Endothelial cell of umbilical vein (primary cell): Measurements from ENCODE around the gene CCDC27. TPM values are rescaled to one million over a fixed set of nuclear protein-coding genes. Genes with fewer than 3 reads are reported as not detected.

Experiments
- BruUV-seq: library from RNA; stranded (reverse); fragments of 400-500 nt; replicated peaks from 2 replicates; lab custom pipeline; 2021; lab: Mats Ljungman, UMichigan
- CTCF ChIA-PET: fragments of 300-600, 350-600 bp; sonication (Branson Sonifier 250); formaldehyde crosslinking; loops from one replicate; lab custom pipeline; 2021; ENCODE audit warnings: antibody characterized with exemption, inconsistent platforms; lab: Charles Lee
- POLR2A ChIA-PET: fragments of 300-600, 350-600 bp; sonication (Branson Sonifier 250); formaldehyde crosslinking; loops from one replicate; lab custom pipeline; 2021; ENCODE audit warnings: antibody characterized with exemption, inconsistent platforms; lab: Charles Lee
- DNase-seq: peaks from one replicate; pipeline ENCODE4 v3.0.0-alpha.2; 2011; ENCODE audit warnings: low read depth, low spot score
- FAIRE-seq: peaks from 2 replicates; lab custom pipeline; 2011; peaks lifted over from hg19 to GRCh38; lab: Jason Lieb, UNC
- H2AFZ ChIP-seq: 2 replicates; pipeline ENCODE4 v1.6.0; 2012; ENCODE audit warnings: low read depth, low read length, control low read depth, inconsistent platforms
- H3K27ac ChIP-seq: 2 replicates; pipeline ENCODE4 v1.5.1; 2011; ENCODE audit warnings: low read depth, mild to moderate bottlenecking, control low read depth, low read length, moderate library complexity; ENCODE audit not compliant: insufficient read depth
- H3K27me3 ChIP-seq, 2 experiments: 2 replicates each; pipeline versions ENCODE4 v1.6.0 to v1.6.1; 2011; ENCODE audit warnings: low read length in 2 of 2, mixed read lengths in 1 of 2; ENCODE audit not compliant: control insufficient read depth in 2 of 2, insufficient read depth in 2 of 2
- H3K36me3 ChIP-seq, 2 experiments: 2 replicates in 1 of 2; 3 replicates in 1 of 2; pipeline ENCODE4 v1.5.1; 2011; ENCODE audit warnings: low read length in 2 of 2, mild to moderate bottlenecking in 1 of 2, moderate library complexity in 1 of 2; ENCODE audit not compliant: control insufficient read depth in 2 of 2, insufficient read depth in 2 of 2; ENCODE audit errors: extremely low read depth in 1 of 2
- H3K4me1 ChIP-seq: 3 replicates; pipeline ENCODE4 v1.5.1; 2011; ENCODE audit warnings: mild to moderate bottlenecking, low read length; ENCODE audit not compliant: control insufficient read depth, insufficient read depth; ENCODE audit errors: extremely low read depth
- H3K4me2 ChIP-seq: 2 replicates; pipeline ENCODE4 v1.6.1; 2011; ENCODE audit warnings: low read length, control low read depth, mixed read lengths; ENCODE audit not compliant: insufficient read depth
- H3K4me3 ChIP-seq, 3 experiments: fragments of 200-600 bp in 1 of 3; sonication (generic), shearing (Covaris generic) in 1 of 3; replicated peaks in 1 of 3; 2 replicates each; pipeline ENCODE4 v1.5.1; 2011 to 2016; ENCODE audit warnings: control low read depth in 3 of 3, low read length in 3 of 3, mild to moderate bottlenecking in 2 of 3, inconsistent platforms in 1 of 3, low read depth in 1 of 3, moderate library complexity in 1 of 3; ENCODE audit not compliant: insufficient read depth in 1 of 3
- H3K79me2 ChIP-seq: 2 replicates; pipeline ENCODE4 v1.6.0; 2012; ENCODE audit warnings: low read length, inconsistent platforms; ENCODE audit not compliant: control insufficient read depth, insufficient read depth
- H3K9ac ChIP-seq: replicated peaks from 2 replicates; pipeline ENCODE3; 2011; ENCODE audit warnings: low read length, control low read depth; ENCODE audit not compliant: insufficient read depth; ENCODE audit errors: extremely low read depth
- H3K9me1 ChIP-seq: replicated peaks from 3 replicates; pipeline ENCODE4 v1.6.0; 2011; ENCODE audit warnings: mild to moderate bottlenecking, low read length; ENCODE audit not compliant: control insufficient read depth, insufficient read depth; ENCODE audit errors: extremely low read depth
- H3K9me3 ChIP-seq: replicated peaks from 2 replicates; pipeline ENCODE4 v1.5.1; 2012; ENCODE audit warnings: low read length, inconsistent platforms; ENCODE audit not compliant: control insufficient read depth, insufficient read depth
- H4K20me1 ChIP-seq: replicated peaks from 2 replicates; pipeline ENCODE3; 2011; ENCODE audit warnings: mild to moderate bottlenecking, low read length; ENCODE audit not compliant: control insufficient read depth, insufficient read depth; ENCODE audit errors: extremely low read depth
- CTCF ChIP-seq, 2 donors: IDR thresholded peaks; 1 replicate in 1 of 2; 2 replicates in 1 of 2; pipeline ENCODE4 v1.5.1; 2011; ENCODE audit warnings: low read length in 2 of 2, mild to moderate bottlenecking in 2 of 2, moderate library complexity in 2 of 2, control low read depth in 1 of 2, inconsistent platforms in 1 of 2, low read depth in 1 of 2; ENCODE audit not compliant: insufficient read depth in 1 of 2; ENCODE audit errors: extremely low read depth in 1 of 2
- EZH2 ChIP-seq: IDR thresholded peaks from 2 replicates; pipeline ENCODE4 v1.6.1; 2012; ENCODE audit warnings: borderline replicate concordance, low read depth, mild to moderate bottlenecking, moderate library complexity, low read length, inconsistent platforms; ENCODE audit not compliant: severe bottlenecking
- FOS ChIP-seq: IDR thresholded peaks from 2 replicates; pipeline ENCODE4 v1.6.1; 2011; ENCODE audit warnings: mild to moderate bottlenecking, low read length, moderate library complexity, borderline replicate concordance; ENCODE audit not compliant: insufficient read depth
- MAX ChIP-seq: IDR thresholded peaks from 2 replicates; pipeline ENCODE4 v1.6.1; 2011; ENCODE audit not compliant: insufficient read depth, insufficient read length
- dilution Hi-C: fragments of 300-500 bp; cut with MboI; formaldehyde crosslinking; loops from one replicate; pipeline ENCODE4 v1.15.0; 2019; ENCODE audit warnings: low sequenced_read_pairs; ENCODE audit not compliant: extremely low pct_ligation_motif_present
- intact Hi-C: fragments of 100-400 bp; cut with micrococcal nuclease; formaldehyde crosslinking; loops from one replicate; pipeline ENCODE4 v1.10.0; 2022
- polyA plus RNA-seq, 4 experiments: library from polyadenylated mRNA; depleted of rRNA in 3 of 4; stranded (reverse) in 3 of 4; unstranded in 1 of 4; fragments of >200 nt; gene quantifications; 2 replicates each; pipeline versions ENCODE4 v1.2.1 to v1.2.3, GENCODE V29; 2011 to 2012; ENCODE audit warnings: missing spikeins in 1 of 4
- total RNA-seq: library from RNA; stranded (reverse); gene quantifications from 2 replicates; pipeline ENCODE4 v1.2.3, GENCODE V29; 2021

CCDC27 gene
- total and polyA plus RNA-seq, 2 donors (not counting 3 experiments of a cell fraction or from before 2014, with no cell fraction given), result not detected

DNA sequence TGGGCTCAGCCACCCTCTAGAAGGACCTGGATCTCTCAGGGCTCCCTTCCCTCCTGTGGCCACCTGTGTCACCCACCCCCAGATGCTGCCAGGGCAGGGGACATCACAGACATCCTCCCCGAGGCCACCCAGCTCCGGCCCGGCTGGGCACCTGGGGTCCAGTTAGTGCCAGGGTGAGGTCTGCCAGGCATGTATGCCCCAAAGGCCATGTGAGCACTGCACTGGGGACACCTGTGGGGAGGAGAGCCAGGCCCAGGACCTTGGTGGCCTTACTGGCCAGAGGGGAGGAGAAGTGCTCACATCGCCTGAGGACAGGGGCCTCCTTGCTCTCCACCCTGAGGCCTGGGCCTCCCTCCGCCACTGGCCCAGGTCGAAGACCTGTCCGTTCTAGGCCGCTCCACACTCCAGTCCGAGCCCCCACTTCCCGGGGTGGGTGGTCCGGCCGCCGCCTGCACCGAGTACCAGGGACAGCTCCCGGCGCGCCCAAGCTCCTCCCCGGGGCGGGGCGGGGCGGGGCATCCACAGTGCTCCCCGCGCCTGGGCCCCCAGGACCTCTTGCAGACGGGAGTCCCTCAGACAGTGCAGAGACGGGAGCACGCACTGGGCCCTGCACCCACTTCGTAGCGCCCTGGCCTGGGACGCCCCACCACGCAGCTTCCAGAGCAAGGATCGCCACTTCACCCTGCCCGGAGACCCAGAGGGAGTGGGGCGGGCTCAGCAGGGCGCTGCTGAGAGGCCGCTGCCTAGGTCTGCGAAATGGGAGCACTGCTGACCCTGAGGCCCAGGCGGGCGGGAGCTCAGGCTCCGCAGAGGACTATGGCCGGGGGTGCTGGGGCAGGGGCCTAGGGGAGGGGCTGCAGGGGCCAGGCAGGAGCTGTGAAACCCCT lies 34.3 kb upstream of the CCDC27 start:
- Histone ChIP-seq H2AFZ (no peak overlapping the region), H3K4me3 (no peak overlapping the region), H3K4me2 (no peak overlapping the region), H3K36me3 (no peaks in the 10 kb centered on the region), H3K4me1 (no peaks in the 10 kb centered on the region), H4K20me1 (no peaks in the 10 kb centered on the region), H3K27ac (no peak overlapping the region), H3K9me1 (no peaks in the 10 kb centered on the region), H3K9me3 (no peaks in the 10 kb centered on the region), H3K27me3 (no peaks in the 10 kb centered on the region), H3K79me2 (no peaks in the 10 kb centered on the region), H3K9ac (no peak overlapping the region)
- no peak for TF ChIP-seq EZH2
- TF ChIP-seq CTCF (IDR thresholded peaks at IDR 0.05; ENCODE audit: extremely low read depth in 1 of 2, insufficient read depth in 1 of 2, low read depth in 1 of 2, low read length in 2 of 2), result no peak
- no peak for TF ChIP-seq MAX
- TF ChIP-seq FOS, result no peak
- FAIRE-seq, result no peak
- no TSS peak for BruUV-seq
- ChIA-PET CTCF (interaction anchor here (1.7 kb wide), 1 partner anchor 9 kb away, joined by 5 read pairs; no protein-coding TSS in a partner anchor), POLR2A (interaction anchor here (0.6 kb wide), 1 partner anchor 206 kb away, joined by 3 read pairs; no protein-coding TSS in a partner anchor)
- dilution Hi-C loops, result no loop called here
- intact Hi-C loops, result no loop called here
- no peak for DNase-seq
